ENCODE results near the gene QSER1.

DNA sequence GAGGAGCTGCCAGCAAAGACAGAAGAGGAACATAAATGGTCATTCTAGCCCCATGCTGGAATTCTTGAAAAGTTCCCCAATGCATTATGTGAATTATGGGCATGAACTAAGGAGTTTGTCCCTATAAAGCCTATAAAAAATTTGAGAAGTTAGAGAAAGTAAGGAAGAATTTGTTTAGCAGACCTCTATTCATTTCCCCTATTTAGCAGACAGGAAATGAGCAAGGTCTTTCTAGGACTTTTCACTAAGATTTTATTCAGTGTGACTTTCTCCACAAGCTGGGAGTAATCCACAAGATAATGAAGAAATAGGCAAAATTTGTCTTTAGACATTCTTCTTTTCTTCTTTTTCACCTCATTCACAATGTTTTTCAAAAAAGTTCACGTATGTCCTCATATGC, 42.9 kb upstream of the QSER1 start:
- TF ChIP-seq, protein P1, sequence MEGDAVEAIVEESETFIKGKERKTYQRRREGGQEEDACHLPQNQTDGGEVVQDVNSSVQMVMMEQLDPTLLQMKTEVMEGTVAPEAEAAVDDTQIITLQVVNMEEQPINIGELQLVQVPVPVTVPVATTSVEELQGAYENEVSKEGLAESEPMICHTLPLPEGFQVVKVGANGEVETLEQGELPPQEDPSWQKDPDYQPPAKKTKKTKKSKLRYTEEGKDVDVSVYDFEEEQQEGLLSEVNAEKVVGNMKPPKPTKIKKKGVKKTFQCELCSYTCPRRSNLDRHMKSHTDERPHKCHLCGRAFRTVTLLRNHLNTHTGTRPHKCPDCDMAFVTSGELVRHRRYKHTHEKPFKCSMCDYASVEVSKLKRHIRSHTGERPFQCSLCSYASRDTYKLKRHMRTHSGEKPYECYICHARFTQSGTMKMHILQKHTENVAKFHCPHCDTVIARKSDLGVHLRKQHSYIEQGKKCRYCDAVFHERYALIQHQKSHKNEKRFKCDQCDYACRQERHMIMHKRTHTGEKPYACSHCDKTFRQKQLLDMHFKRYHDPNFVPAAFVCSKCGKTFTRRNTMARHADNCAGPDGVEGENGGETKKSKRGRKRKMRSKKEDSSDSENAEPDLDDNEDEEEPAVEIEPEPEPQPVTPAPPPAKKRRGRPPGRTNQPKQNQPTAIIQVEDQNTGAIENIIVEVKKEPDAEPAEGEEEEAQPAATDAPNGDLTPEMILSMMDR (conservative IDR thresholded peaks at IDR 0.05 in 1 of 2, IDR thresholded peaks at IDR 0.05 in 1 of 2; ENCODE audit: low read depth in 1 of 2, low read length in 2 of 2): no peak
- TF ChIP-seq EZH2 (IDR thresholded peaks at IDR 0.05; ENCODE audit: low read length, missing control alignments): no peak
